HepG2 (cell line): ENCODE data around the gene MMS19. TPM values are rescaled to one million over a fixed set of nuclear protein-coding genes. Genes with fewer than 3 reads are reported as not detected.
A peak's percentile ranks its signal among the peaks of the same experiment; 100 is the strongest.

Experiments
- CBX2 ChIP-seq, 2 experiments: fragments of 200-600 bp in 1 of 2; sonication (generic); formaldehyde crosslinking in 1 of 2; IDR thresholded peaks; 2 replicates each; pipeline versions ENCODE4 v1.7.0 to v1.8.1; 2018 to 2022; ENCODE audit warnings: low read depth in 2 of 2, low read length in 1 of 2, mild to moderate bottlenecking in 1 of 2, missing genetic modification reagents in 1 of 2
- CBX5 ChIP-seq: sonication (generic); formaldehyde crosslinking; IDR thresholded peaks from 2 replicates; pipeline ENCODE4 v1.4.0; 2020; ENCODE audit warnings: missing genetic modification reagents, borderline replicate concordance
- EED ChIP-seq: sonication (generic); formaldehyde crosslinking; IDR thresholded peaks from 2 replicates; pipeline ENCODE4 v1.5.0; 2020; ENCODE audit warnings: mild to moderate bottlenecking, missing genetic modification reagents
- ETS1 ChIP-seq: sonication (generic); formaldehyde crosslinking; IDR thresholded peaks from 2 replicates; pipeline ENCODE4 v1.4.0; 2020; ENCODE audit warnings: missing genetic modification reagents
- GTF2F1 ChIP-seq: fragments of 150-350 bp; IDR thresholded peaks from 2 replicates; pipeline ENCODE4 v1.6.1; 2014; ENCODE audit warnings: low read length
- GZF1 ChIP-seq: sonication (generic); formaldehyde crosslinking; IDR thresholded peaks from 2 replicates; pipeline ENCODE4 v1.5.1; 2020; ENCODE audit warnings: mild to moderate bottlenecking, missing genetic modification reagents
- HNRNPH1 ChIP-seq: fragments of 200-400 bp; formaldehyde crosslinking; optimal IDR thresholded peaks from 2 replicates; pipeline ENCODE3; 2017; ENCODE audit warnings: mild to moderate bottlenecking, low read depth, low read length
- HNRNPK ChIP-seq: fragments of 200-400 bp; formaldehyde crosslinking; IDR thresholded peaks from 2 replicates; pipeline ENCODE4 v1.6.1; 2018; ENCODE audit warnings: low read length, low read depth, moderate library complexity, mild to moderate bottlenecking; ENCODE audit not compliant: poor library complexity, severe bottlenecking
- JUNB ChIP-seq: sonication (generic); formaldehyde crosslinking; IDR thresholded peaks from 2 replicates; pipeline ENCODE4 v1.8.0; 2022; ENCODE audit warnings: missing genetic modification reagents, mild to moderate bottlenecking, borderline replicate concordance
- NFKB2 ChIP-seq: sonication (generic); formaldehyde crosslinking; IDR thresholded peaks from 2 replicates; pipeline ENCODE4 v1.4.0; 2020; ENCODE audit warnings: missing genetic modification reagents, borderline replicate concordance
- NRL ChIP-seq: sonication (generic); formaldehyde crosslinking; IDR thresholded peaks from 2 replicates; pipeline ENCODE4 v1.5.0; 2020; ENCODE audit warnings: missing genetic modification reagents, mild to moderate bottlenecking, moderate library complexity, borderline replicate concordance
- RBAK ChIP-seq: sonication (generic); formaldehyde crosslinking; IDR thresholded peaks from 2 replicates; pipeline ENCODE4 v1.5.1; 2020; ENCODE audit warnings: mild to moderate bottlenecking, missing genetic modification reagents
- SP5 ChIP-seq: IDR thresholded peaks from 2 replicates; pipeline ENCODE4 v1.6.1; 2016; ENCODE audit warnings: low read depth, borderline replicate concordance
- ZBTB1 ChIP-seq: sonication (generic); formaldehyde crosslinking; IDR thresholded peaks from 2 replicates; pipeline ENCODE4 v1.4.0; 2020; ENCODE audit warnings: missing genetic modification reagents, borderline replicate concordance
- ZNF3 ChIP-seq: IDR thresholded peaks from 2 replicates; pipeline ENCODE4 v1.7.0; 2017; ENCODE audit warnings: inconsistent platforms
- ZNF33A ChIP-seq: sonication (generic); formaldehyde crosslinking; IDR thresholded peaks from 2 replicates; pipeline ENCODE4 v1.5.1; 2020; ENCODE audit warnings: missing genetic modification reagents, mild to moderate bottlenecking, moderate library complexity, borderline replicate concordance
- ZNF431 ChIP-seq: sonication (generic); formaldehyde crosslinking; IDR thresholded peaks from 2 replicates; pipeline ENCODE4 v1.9.0; 2022; ENCODE audit warnings: missing genetic modification reagents, low read depth, mild to moderate bottlenecking, borderline replicate concordance
- ZNF546 ChIP-seq: sonication (generic); formaldehyde crosslinking; conservative IDR thresholded peaks from 2 replicates; pipeline ENCODE4 v1.8.1; 2023; ENCODE audit warnings: mild to moderate bottlenecking, missing genetic modification reagents
- ZNF674 ChIP-seq: sonication (generic); formaldehyde crosslinking; IDR thresholded peaks from 2 replicates; pipeline ENCODE4 v1.5.0; 2020; ENCODE audit warnings: low read depth, mild to moderate bottlenecking, missing genetic modification reagents
- ZNF7 ChIP-seq: IDR thresholded peaks from 2 replicates; pipeline ENCODE4 v1.6.1; 2016; ENCODE audit warnings: missing biosample characterization, missing genetic modification reagents
- ZNF780A ChIP-seq: sonication (generic); formaldehyde crosslinking; IDR thresholded peaks from 2 replicates; pipeline ENCODE4 v1.8.0; 2022; ENCODE audit warnings: mild to moderate bottlenecking, missing genetic modification reagents, moderate library complexity
- ZXDC ChIP-seq: sonication (generic); formaldehyde crosslinking; IDR thresholded peaks from 2 replicates; pipeline ENCODE4 v1.5.0; 2020; ENCODE audit warnings: mild to moderate bottlenecking, missing genetic modification reagents
- polyA plus RNA-seq, 8 experiments: library from polyadenylated mRNA; depleted of rRNA in 3 of 8; stranded (reverse) in 7 of 8; unstranded in 1 of 8; fragments of >200 nt; fragmentation: Illumina TruSeq in 4 of 8; extraction: Trizol in 4 of 8; gene quantifications; 2 replicates each; pipeline versions ENCODE4 v1.2.1 to v1.2.3, GENCODE V29; 2011 to 2016; ENCODE audit warnings: low read depth in 4 of 8, missing spikeins in 1 of 8, mixed read lengths in 1 of 8; ENCODE audit not compliant: insufficient read depth in 1 of 8
- total RNA-seq, 5 experiments: library from RNA; depleted of rRNA; stranded (reverse); fragments of >200 nt; fragmentation: Illumina TruSeq; extraction: Trizol; gene quantifications; 2 replicates each; pipeline ENCODE4 v1.2.3, GENCODE V29; 2016; ENCODE audit warnings: low read depth in 1 of 5
- TF ChIP-seq, protein P1 (sequence below): sonication (generic); formaldehyde crosslinking; IDR thresholded peaks from 2 replicates; pipeline ENCODE4 v1.5.1; 2020; ENCODE audit warnings: missing genetic modification reagents, mild to moderate bottlenecking, borderline replicate concordance

MMS19 gene
- total and polyA plus RNA-seq, 2 of the 13 experiments (the other 11 are each of a cell fraction or from before 2014, with no cell fraction given) = 76.4 to 107 TPM

- TF ChIP-seq ZNF780A (CRISPR knock-in tag) = no peak; the same call in 1 of the 2 replicates
- TF ChIP-seq JUNB (CRISPR knock-in tag) = no peak
- TF ChIP-seq, protein P1, sequence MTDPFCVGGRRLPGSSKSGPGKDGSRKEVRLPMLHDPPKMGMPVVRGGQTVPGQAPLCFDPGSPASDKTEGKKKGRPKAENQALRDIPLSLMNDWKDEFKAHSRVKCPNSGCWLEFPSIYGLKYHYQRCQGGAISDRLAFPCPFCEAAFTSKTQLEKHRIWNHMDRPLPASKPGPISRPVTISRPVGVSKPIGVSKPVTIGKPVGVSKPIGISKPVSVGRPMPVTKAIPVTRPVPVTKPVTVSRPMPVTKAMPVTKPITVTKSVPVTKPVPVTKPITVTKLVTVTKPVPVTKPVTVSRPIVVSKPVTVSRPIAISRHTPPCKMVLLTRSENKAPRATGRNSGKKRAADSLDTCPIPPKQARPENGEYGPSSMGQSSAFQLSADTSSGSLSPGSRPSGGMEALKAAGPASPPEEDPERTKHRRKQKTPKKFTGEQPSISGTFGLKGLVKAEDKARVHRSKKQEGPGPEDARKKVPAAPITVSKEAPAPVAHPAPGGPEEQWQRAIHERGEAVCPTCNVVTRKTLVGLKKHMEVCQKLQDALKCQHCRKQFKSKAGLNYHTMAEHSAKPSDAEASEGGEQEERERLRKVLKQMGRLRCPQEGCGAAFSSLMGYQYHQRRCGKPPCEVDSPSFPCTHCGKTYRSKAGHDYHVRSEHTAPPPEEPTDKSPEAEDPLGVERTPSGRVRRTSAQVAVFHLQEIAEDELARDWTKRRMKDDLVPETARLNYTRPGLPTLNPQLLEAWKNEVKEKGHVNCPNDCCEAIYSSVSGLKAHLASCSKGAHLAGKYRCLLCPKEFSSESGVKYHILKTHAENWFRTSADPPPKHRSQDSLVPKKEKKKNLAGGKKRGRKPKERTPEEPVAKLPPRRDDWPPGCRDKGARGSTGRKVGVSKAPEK (CRISPR knock-in tag) = no peak
- peak; percentile 15; the same call in 1 of the 2 replicates for TF ChIP-seq NFKB2 (CRISPR knock-in tag)
- TF ChIP-seq NRL = no peak; the same call in 1 of the 2 replicates
- no peak for TF ChIP-seq ZNF546
- no peak for TF ChIP-seq RBAK (CRISPR knock-in tag)
- no peak for TF ChIP-seq ZXDC (CRISPR knock-in tag)
- TF ChIP-seq ZNF3 (CRISPR knock-in tag) = no peak; the same call in none of the 2 replicates
- no peak for TF ChIP-seq CBX5 (CRISPR knock-in tag)
- TF ChIP-seq SP5 (CRISPR knock-in tag) = peak; percentile 27
- no peak; the same call in 1 of the 2 replicates for TF ChIP-seq ZNF431 (CRISPR knock-in tag)
- no peak for TF ChIP-seq GTF2F1
- TF ChIP-seq EED (CRISPR knock-in tag) = peak; percentile 82; the same call in 1 of the 2 replicates
- no peak; the same call in 1 of the 2 replicates for TF ChIP-seq ZNF7 (CRISPR knock-in tag)
- TF ChIP-seq HNRNPK = peak; percentile 49
- TF ChIP-seq GZF1 (CRISPR knock-in tag) = no peak
- no peak for TF ChIP-seq ZNF33A (CRISPR knock-in tag)
- no peak for TF ChIP-seq ZNF674 (CRISPR knock-in tag)
- TF ChIP-seq ETS1 (CRISPR knock-in tag) = no peak
- TF ChIP-seq ZBTB1 = no peak
- TF ChIP-seq CBX2 (IDR thresholded peaks at IDR 0.05; ENCODE audit: low read depth, low read length) = no peak
- TF ChIP-seq CBX2 (CRISPR knock-in tag; IDR thresholded peaks at IDR 0.05; ENCODE audit: low read depth) = no peak
- no peak for TF ChIP-seq HNRNPH1
Measured at GRCh38 chr10:97498076-97498840, at the start of gene MMS19 (continued).
